ENCODE data around the gene ABCA6. TPM values are rescaled to one million over a fixed set of nuclear protein-coding genes. Genes with fewer than 3 reads are reported as not detected.

The ABCA6 gene
- total and polyA plus RNA-seq, 10 of the 15 experiments (the other 5 are each of a cell fraction or from before 2014, with no cell fraction given), result 6.8 to 36.9 (median 12.6) TPM

DNA sequence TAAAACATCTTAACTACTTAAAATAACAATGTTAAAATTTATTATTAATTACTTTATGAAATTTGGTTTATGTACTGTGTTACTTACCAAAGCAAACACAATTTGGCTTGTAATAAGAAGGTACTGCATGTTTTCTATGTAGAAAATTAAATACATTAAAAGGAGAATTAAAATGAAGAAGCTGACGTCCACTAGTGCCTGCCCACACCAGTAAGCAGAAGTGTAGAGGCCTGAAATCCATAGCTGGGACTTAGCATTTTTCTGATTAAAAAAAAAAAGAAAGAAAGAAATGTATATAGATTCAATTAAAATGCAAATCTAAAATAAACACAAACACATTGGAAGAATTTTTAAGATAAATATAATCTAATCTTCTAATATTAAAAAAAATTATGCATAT lies 45.2 kb downstream of the ABCA6 start:
- FAIRE-seq, result no peak
- in situ Hi-C loops (cut with MboI), result no loop called here

More for the DNA sequence above, 45.2 kb downstream of the ABCA6 start:
- intact Hi-C loops (cut with micrococcal nuclease; ENCODE audit: unreplicated experiment), result no loop called here
- DNase-seq (ENCODE audit: low read depth, low spot score) (no peak), ATAC-seq (no peak)
- H3K4me3 ChIP-seq, result no peak overlapping the region
- BruUV-seq (replicated peaks), result no TSS peak
- no peak overlapping the region for H3K27ac ChIP-seq (ENCODE audit: control insufficient read depth, insufficient read depth)
- H3K4me1 ChIP-seq (ENCODE audit: control insufficient read depth, insufficient read depth, low read length), result no peaks in the 10 kb centered on the region
- no peaks in the 10 kb centered on the region; the same call in 2 of the 3 replicates for H3K9me3 ChIP-seq (replicated peaks; ENCODE audit: control insufficient read depth, insufficient read depth, low read length)
- no peaks in the 10 kb centered on the region for H3K27me3 ChIP-seq (replicated peaks in 1 of 2; ENCODE audit: control insufficient read depth in 2 of 2, insufficient read depth in 2 of 2, low read length in 1 of 2)
- no peak overlapping the region for H3K9ac ChIP-seq (ENCODE audit: control insufficient read depth, insufficient read depth, low read length)
- 71% methylated on average over 1 of the region's 1 CpG for WGBS (ENCODE audit: insufficient coverage, insufficient replicate concordance, low lambda C conversion rate, missing lambda C conversion rate)
- TF ChIP-seq CHD4 (IDR thresholded peaks at IDR 0.05), result no peak
- no peak for TF ChIP-seq SMARCA5 (IDR thresholded peaks at IDR 0.05)
- no peak for TF ChIP-seq MYB (IDR thresholded peaks at IDR 0.05; ENCODE audit: borderline replicate concordance, low read depth, low read length)
- TF ChIP-seq TAF1 (IDR thresholded peaks at IDR 0.05; ENCODE audit: borderline replicate concordance, low read depth, low read length), result no peak
- TF ChIP-seq POLR2AphosphoS5 (IDR thresholded peaks at IDR 0.05; ENCODE audit: low read length), result no peak
- TF ChIP-seq YY1 (IDR thresholded peaks at IDR 0.05; ENCODE audit: low read depth, low read length), result no peak
- no peak for TF ChIP-seq YBX1 (IDR thresholded peaks at IDR 0.05)
- TF ChIP-seq, protein P1, sequence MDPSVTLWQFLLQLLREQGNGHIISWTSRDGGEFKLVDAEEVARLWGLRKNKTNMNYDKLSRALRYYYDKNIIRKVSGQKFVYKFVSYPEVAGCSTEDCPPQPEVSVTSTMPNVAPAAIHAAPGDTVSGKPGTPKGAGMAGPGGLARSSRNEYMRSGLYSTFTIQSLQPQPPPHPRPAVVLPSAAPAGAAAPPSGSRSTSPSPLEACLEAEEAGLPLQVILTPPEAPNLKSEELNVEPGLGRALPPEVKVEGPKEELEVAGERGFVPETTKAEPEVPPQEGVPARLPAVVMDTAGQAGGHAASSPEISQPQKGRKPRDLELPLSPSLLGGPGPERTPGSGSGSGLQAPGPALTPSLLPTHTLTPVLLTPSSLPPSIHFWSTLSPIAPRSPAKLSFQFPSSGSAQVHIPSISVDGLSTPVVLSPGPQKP (IDR thresholded peaks at IDR 0.05; ENCODE audit: low read depth, low read length), result no peak
- TF ChIP-seq JUND (IDR thresholded peaks at IDR 0.05; ENCODE audit: low read depth, low read length), result no peak
- TF ChIP-seq FOXM1 (IDR thresholded peaks at IDR 0.05; ENCODE audit: low read depth, low read length), result no peak
- no peak for TF ChIP-seq FOXK2 (IDR thresholded peaks at IDR 0.05)
- TF ChIP-seq NFIC (IDR thresholded peaks at IDR 0.05; ENCODE audit: low read depth, low read length), result no peak
- TF ChIP-seq TBL1XR1 (IDR thresholded peaks at IDR 0.05; ENCODE audit: low read depth, low read length), result no peak
- no peak for TF ChIP-seq PAX5 (IDR thresholded peaks at IDR 0.05; ENCODE audit: borderline replicate concordance, low read depth, low read length)
- TF ChIP-seq NFYB (IDR thresholded peaks at IDR 0.05; ENCODE audit: insufficient read depth, low read depth, low read length), result no peak
- no peak for TF ChIP-seq BRCA1 (IDR thresholded peaks at IDR 0.05; ENCODE audit: low read depth, low read length)
- TF ChIP-seq BACH1 (IDR thresholded peaks at IDR 0.05; ENCODE audit: borderline replicate concordance), result no peak
- no peak for TF ChIP-seq BHLHE40 (IDR thresholded peaks at IDR 0.05; ENCODE audit: borderline replicate concordance in 1 of 2, low read depth in 2 of 2, low read length in 1 of 2)
- no peak for TF ChIP-seq CBFB (IDR thresholded peaks at IDR 0.05; ENCODE audit: low read depth)
- H2AFZ ChIP-seq (ENCODE audit: control insufficient read depth, low read depth, low read length), result no peak overlapping the region
- H3K4me2 ChIP-seq (ENCODE audit: control insufficient read depth, insufficient read depth), result no peak overlapping the region
- POLR2A ChIA-PET, result no interaction called here
- H4K20me1 ChIP-seq (ENCODE audit: control insufficient read depth, insufficient read depth), result no peaks in the 10 kb centered on the region
- H3K79me2 ChIP-seq (ENCODE audit: control insufficient read depth, insufficient read depth, low read length), result no peaks in the 10 kb centered on the region
- SMC1A ChIA-PET (ENCODE audit: uncharacterized antibody, unreplicated experiment), result interaction anchor here (0.7 kb wide), 1 partner anchor 22 kb away, joined by 3 read pairs; no protein-coding TSS in a partner anchor
- RAD21 ChIA-PET (ENCODE audit: unreplicated experiment), result no interaction called here
- CTCF ChIA-PET, result no interaction called here
- 0 out of 4 replicates have a peak, but pooled peaks cover 0 to 3% of the 10 kb centered on the region in 2 experiments for H3K36me3 ChIP-seq (ENCODE audit: control insufficient read depth in 2 of 2, insufficient read depth in 2 of 2, low read length in 1 of 2)
